Spleen (tissue), 7 donors: Measurements from ENCODE around the gene AFAP1L2.

Source experiments
- CTCF ChIP-seq, 11 experiments: fragments of 200-600 bp in 7 of 11; fragments of 450-650 bp in 4 of 11; sonication (generic) in 4 of 11; IDR thresholded peaks in 8 of 11; conservative IDR thresholded peaks in 3 of 11; 1 replicate in 7 of 11; 2 replicates in 4 of 11; pipeline versions ENCODE4 v1.4.0 to v1.8.0; 2016 to 2021; ENCODE audit warnings: antibody characterized with exemption in 11 of 11, inconsistent platforms in 4 of 11, mild to moderate bottlenecking in 1 of 11
- POLR2A ChIP-seq, 3 donors: fragments of 450-650 bp; IDR thresholded peaks; one replicate each; pipeline ENCODE4 v1.5.1; 2017; ENCODE audit warnings: antibody characterized with exemption in 3 of 3, mild to moderate bottlenecking in 1 of 3
- POLR2AphosphoS5 ChIP-seq, 3 donors: sonication (generic); formaldehyde crosslinking; IDR thresholded peaks; one replicate each; pipeline ENCODE4 v1.5.1; 2017; ENCODE audit warnings: antibody characterized with exemption in 3 of 3
- donor health status: DM: no; HTN: no; CAD: no; lungs with moderate emphysema.
- donor health status: DM: no; HTN: no; CAD: no.
- donor health status: DM: no; HTN: no; CAD: no.

GRCh38 chr10:114326795-114327194, 77.5 kb downstream of the AFAP1L2 start:
- TF ChIP-seq CTCF (IDR thresholded peaks at IDR 0.05 in 8 of 11, conservative IDR thresholded peaks at IDR 0.05 in 3 of 11) (no peak), POLR2AphosphoS5 (IDR thresholded peaks at IDR 0.05) (no peak), POLR2A (IDR thresholded peaks at IDR 0.05) (no peak)
